B cell (primary cell): ENCODE measurements around the gene SNED1. TPM values are rescaled to one million over a fixed set of nuclear protein-coding genes. Genes with fewer than 3 reads are reported as not detected.

Source experiments
- ATAC-seq: fragments of 200-7000 bp; cut with Tn5 transposase; one replicate; pipeline ENCODE4 v1.10.0; 2021; ENCODE audit warnings: low read depth, mild to moderate bottlenecking, moderate number of reproducible peaks, moderate library complexity
- CTCF ChIA-PET: fragments of 350-600 bp; sonication (Branson Sonifier 250); formaldehyde crosslinking; loops from one replicate; lab custom pipeline; 2021; ENCODE audit warnings: antibody characterized with exemption, inconsistent platforms; lab: Charles Lee
- POLR2A ChIA-PET: fragments of 350-600 bp; sonication (Branson Sonifier 250); formaldehyde crosslinking; loops from one replicate; lab custom pipeline; 2021; ENCODE audit warnings: antibody characterized with exemption; lab: Charles Lee
- DNase-seq: peaks from one replicate; pipeline ENCODE4 v3.0.0; 2013
- H2AFZ ChIP-seq: 2 replicates; pipeline ENCODE4 v1.6.1; 2012; ENCODE audit warnings: mild to moderate bottlenecking, low read depth, low read length; ENCODE audit not compliant: insufficient read depth, poor library complexity, severe bottlenecking
- H3K27ac ChIP-seq, 2 donors: 1 replicate in 1 of 2; 2 replicates in 1 of 2; pipeline ENCODE4 v1.5.1; 2012 to 2013; ENCODE audit warnings: low read length in 2 of 2, mild to moderate bottlenecking in 2 of 2, moderate library complexity in 1 of 2
- H3K27me3 ChIP-seq, 4 experiments: fragments of 200-600 bp in 1 of 4; sonication (generic) in 1 of 4; replicated peaks in 1 of 4; 1 replicate in 2 of 4; 2 replicates in 2 of 4; pipeline versions ENCODE4 v1.6.1 to v1.7.0; 2013 to 2016; ENCODE audit warnings: low read length in 3 of 4, mild to moderate bottlenecking in 2 of 4, mixed read lengths in 1 of 4, moderate library complexity in 1 of 4; ENCODE audit not compliant: insufficient read depth in 4 of 4, control insufficient read depth in 3 of 4; ENCODE audit errors: control extremely low read depth in 1 of 4
- H3K36me3 ChIP-seq, 2 experiments: replicated peaks in 1 of 2; 1 replicate in 1 of 2; 2 replicates in 1 of 2; pipeline versions ENCODE4 v1.6.1 to v1.7.1; 2013; ENCODE audit warnings: low read length in 1 of 2; ENCODE audit not compliant: insufficient read depth in 2 of 2, control insufficient read depth in 1 of 2; ENCODE audit errors: control extremely low read depth in 1 of 2, extremely low read depth in 1 of 2
- H3K4me1 ChIP-seq, 2 donors: fragments of 200-600 bp in 1 of 2; sonication (generic) in 1 of 2; 1 replicate in 1 of 2; 2 replicates in 1 of 2; pipeline versions ENCODE4 v1.5.1 to v1.6.1; 2013 to 2017; ENCODE audit warnings: low read length in 2 of 2; ENCODE audit not compliant: control insufficient read depth in 2 of 2, insufficient read depth in 2 of 2
- H3K4me2 ChIP-seq: replicated peaks from 2 replicates; pipeline ENCODE3; 2012; ENCODE audit warnings: mild to moderate bottlenecking, low read depth, low read length; ENCODE audit not compliant: poor library complexity, severe bottlenecking
- H3K4me3 ChIP-seq, 5 experiments: fragments of 200-600 bp in 1 of 5; sonication (generic) in 1 of 5; 1 replicate in 3 of 5; 2 replicates in 2 of 5; pipeline versions ENCODE4 v1.5.1 to v1.7.0; 2011 to 2016; ENCODE audit warnings: low read length in 4 of 5, mild to moderate bottlenecking in 4 of 5, low read depth in 2 of 5, control low read depth in 1 of 5, moderate library complexity in 1 of 5; ENCODE audit not compliant: insufficient read depth in 1 of 5; ENCODE audit errors: control extremely low read depth in 1 of 5, extremely low read depth in 1 of 5
- H3K79me2 ChIP-seq: fragments of 200-600 bp; sonication (generic); one replicate; pipeline ENCODE4 v1.6.0; 2016; ENCODE audit warnings: low read length; ENCODE audit not compliant: control insufficient read depth, insufficient read depth
- H3K9ac ChIP-seq: fragments of 200-600 bp; sonication (generic); 2 replicates; pipeline ENCODE4 v1.6.1; 2017; ENCODE audit warnings: mild to moderate bottlenecking, low read length, moderate library complexity
- H3K9me3 ChIP-seq, 3 donors: one replicate each; pipeline versions ENCODE4 v1.6.1 to v1.7.1; 2013; ENCODE audit warnings: low read length in 2 of 3; ENCODE audit not compliant: control insufficient read depth in 2 of 3, insufficient read depth in 1 of 3; ENCODE audit errors: control extremely low read depth in 1 of 3
- H4K20me1 ChIP-seq: 2 replicates; pipeline ENCODE4 v1.6.0; 2012; ENCODE audit warnings: mild to moderate bottlenecking, low read length; ENCODE audit not compliant: insufficient read depth, control insufficient read depth, poor library complexity, severe bottlenecking
- H3K27ac Mint-ChIP-seq: one replicate; pipeline ENCODE4 v1.8.0; 2021; ENCODE audit warnings: mixed read lengths
- H3K27me3 Mint-ChIP-seq: one replicate; pipeline ENCODE4 v1.8.0; 2021; ENCODE audit warnings: mixed read lengths
- H3K4me1 Mint-ChIP-seq: one replicate; pipeline ENCODE4 v1.8.0; 2021; ENCODE audit warnings: mixed read lengths
- H3K4me3 Mint-ChIP-seq: one replicate; pipeline ENCODE4 v1.8.0; 2021; ENCODE audit warnings: mixed read lengths
- H3K9me3 Mint-ChIP-seq: one replicate; pipeline ENCODE4 v1.8.0; 2022; ENCODE audit warnings: mixed read lengths; ENCODE audit not compliant: insufficient read depth
- EZH2 ChIP-seq: IDR thresholded peaks from 2 replicates; pipeline ENCODE4 v1.6.1; 2012; ENCODE audit warnings: borderline replicate concordance, low read depth, mild to moderate bottlenecking, moderate library complexity, low read length; ENCODE audit not compliant: insufficient read depth, poor library complexity, severe bottlenecking
- WGBS: methylation state at CpG from one replicate; pipeline ENCODE4 v1.1.5; 2013; ENCODE audit warnings: missing lambda C conversion rate; ENCODE audit not compliant: insufficient coverage; 5-methylcytosine and 5-hydroxymethylcytosine counted together
- intact Hi-C: fragments of 100-400 bp; cut with micrococcal nuclease; formaldehyde crosslinking; loops from one replicate; pipeline ENCODE4 v1.10.0; 2022
- polyA plus RNA-seq: library from polyadenylated mRNA; depleted of rRNA; stranded (reverse); fragments of >200 nt; gene quantifications from 2 replicates; pipeline ENCODE4 v1.2.3, GENCODE V29; 2012
- total RNA-seq, 2 donors: library from RNA; stranded (reverse); fragments of 120-200 nt in 1 of 2; gene quantifications; 1 replicate in 1 of 2; 2 replicates in 1 of 2; pipeline versions ENCODE4 v1.2.3 to v1.2.4, GENCODE V29; 2013 to 2022
- TF ChIP-seq, protein P1 (sequence below): fragments of 200-600 bp; IDR thresholded peaks from one replicate; pipeline ENCODE4 v1.8.0; 2022; ENCODE audit warnings: antibody characterized with exemption, mild to moderate bottlenecking

Gene SNED1
- total and polyA plus RNA-seq, 2 donors (not counting 1 experiment from before 2014, with no cell fraction given), result 25.5 to 336 TPM

DNA sequence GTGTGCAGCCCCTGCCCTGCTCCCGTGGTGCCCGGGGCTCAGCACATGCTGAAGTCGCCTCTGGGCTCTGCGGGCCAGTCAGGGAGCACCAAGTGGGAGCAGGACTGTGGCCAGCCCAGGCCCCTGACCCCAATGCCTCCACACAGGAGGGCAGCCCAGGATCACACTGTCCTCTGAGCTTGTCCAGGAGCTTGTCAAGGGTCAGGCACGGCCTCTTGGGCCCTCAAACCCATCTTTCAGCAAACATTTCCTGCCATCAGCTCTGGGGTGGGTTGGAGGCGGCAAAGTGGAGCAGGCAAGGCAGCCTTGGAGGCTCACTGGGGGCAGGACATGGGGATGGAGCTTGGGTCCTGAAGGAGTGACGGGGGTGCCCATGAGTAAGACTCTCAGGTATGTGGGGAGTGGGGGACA, 10.3 kb downstream of the SNED1 start:
- peaks cover 11% of the 10 kb centered on the region for H3K9me3 Mint-ChIP-seq
- intact Hi-C loops, result no loop called here
- no peak overlapping the region for H3K27ac Mint-ChIP-seq
- TF ChIP-seq, protein P1, sequence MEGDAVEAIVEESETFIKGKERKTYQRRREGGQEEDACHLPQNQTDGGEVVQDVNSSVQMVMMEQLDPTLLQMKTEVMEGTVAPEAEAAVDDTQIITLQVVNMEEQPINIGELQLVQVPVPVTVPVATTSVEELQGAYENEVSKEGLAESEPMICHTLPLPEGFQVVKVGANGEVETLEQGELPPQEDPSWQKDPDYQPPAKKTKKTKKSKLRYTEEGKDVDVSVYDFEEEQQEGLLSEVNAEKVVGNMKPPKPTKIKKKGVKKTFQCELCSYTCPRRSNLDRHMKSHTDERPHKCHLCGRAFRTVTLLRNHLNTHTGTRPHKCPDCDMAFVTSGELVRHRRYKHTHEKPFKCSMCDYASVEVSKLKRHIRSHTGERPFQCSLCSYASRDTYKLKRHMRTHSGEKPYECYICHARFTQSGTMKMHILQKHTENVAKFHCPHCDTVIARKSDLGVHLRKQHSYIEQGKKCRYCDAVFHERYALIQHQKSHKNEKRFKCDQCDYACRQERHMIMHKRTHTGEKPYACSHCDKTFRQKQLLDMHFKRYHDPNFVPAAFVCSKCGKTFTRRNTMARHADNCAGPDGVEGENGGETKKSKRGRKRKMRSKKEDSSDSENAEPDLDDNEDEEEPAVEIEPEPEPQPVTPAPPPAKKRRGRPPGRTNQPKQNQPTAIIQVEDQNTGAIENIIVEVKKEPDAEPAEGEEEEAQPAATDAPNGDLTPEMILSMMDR, result no peak
- TF ChIP-seq EZH2, result no peak
- H3K27me3 Mint-ChIP-seq, result peaks cover 11% of the 10 kb centered on the region
- ATAC-seq (no peak), DNase-seq (no peak)
- H3K4me3 Mint-ChIP-seq, result peak overlapping the region; percentile 37
- no peak overlapping the region for H3K4me2 ChIP-seq
- H3K9ac ChIP-seq, result no peak overlapping the region
- H3K4me1 ChIP-seq, result peaks cover 10 to 11% of the 10 kb centered on the region in 2 donors
- CTCF ChIA-PET, result no interaction called here
- H2AFZ ChIP-seq, result no peak overlapping the region
- H3K9me3 ChIP-seq, result peaks cover 1 to 26% (median 13%) of the 10 kb centered on the region in 3 donors
- 97% methylated on average over 7 of the region's 7 CpGs for WGBS
- H4K20me1 ChIP-seq, result no peaks in the 10 kb centered on the region
- no peak overlapping the region for H3K4me3 ChIP-seq
- H3K27me3 ChIP-seq, result peaks cover 0 to 22% (median 4%) of the 10 kb centered on the region in 4 experiments
- H3K79me2 ChIP-seq, result no peaks in the 10 kb centered on the region
- H3K36me3 ChIP-seq, result no peaks in the 10 kb centered on the region
- peaks cover 11% of the 10 kb centered on the region for H3K4me1 Mint-ChIP-seq
- no peak overlapping the region for H3K27ac ChIP-seq
- POLR2A ChIA-PET, result no interaction called here

DNA sequence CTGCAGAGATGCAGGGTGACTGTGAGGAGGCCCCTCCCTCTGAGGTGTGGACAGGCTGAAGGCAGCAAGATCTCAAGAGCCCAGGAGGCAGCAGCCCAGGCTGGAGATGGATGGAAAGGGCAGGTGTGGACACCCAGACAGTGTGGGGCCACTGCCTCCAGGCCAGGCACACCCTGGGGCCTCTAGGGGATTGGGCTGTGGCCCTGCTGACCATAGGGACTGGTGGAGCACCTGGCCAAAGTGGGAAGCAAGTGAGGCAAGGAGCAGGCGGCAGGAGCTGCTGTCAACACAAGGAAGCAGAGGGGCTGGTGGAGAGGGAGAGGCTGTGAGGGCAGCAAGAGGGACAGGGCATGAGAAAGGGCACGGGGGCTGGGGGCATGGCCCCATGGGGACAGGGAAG, 10.8 kb downstream of the SNED1 start:
- no peaks in the 10 kb centered on the region for H3K36me3 ChIP-seq
- WGBS, result 66% methylated on average over 2 of the region's 2 CpGs
- no peak for DNase-seq

More for the DNA sequence above, 10.8 kb downstream of the SNED1 start:
- intact Hi-C loops, result no loop called here
- no peak overlapping the region for H3K4me3 ChIP-seq
- H3K4me2 ChIP-seq, result no peak overlapping the region
- ChIA-PET POLR2A (no interaction called here), CTCF (interaction anchor here (0.8 to 1.3 kb wide), 2 partner anchors 8 to 69 kb away, joined by 3 read pairs; no protein-coding TSS in a partner anchor)
- H4K20me1 ChIP-seq, result no peaks in the 10 kb centered on the region
- no peak for ATAC-seq
- Mint-ChIP-seq H3K4me3 (peak overlapping the region; percentile 37), H3K27ac (no peak overlapping the region), H3K9me3 (peaks cover 9% of the 10 kb centered on the region), H3K4me1 (peaks cover 11% of the 10 kb centered on the region), H3K27me3 (peaks cover 11% of the 10 kb centered on the region)
- no peaks in the 10 kb centered on the region for H3K79me2 ChIP-seq
- H3K9me3 ChIP-seq, result peaks cover 0 to 22% (median 8%) of the 10 kb centered on the region in 3 donors
- no peak for TF ChIP-seq EZH2
- TF ChIP-seq, protein P1, result no peak
- peaks cover 10 to 11% of the 10 kb centered on the region in 2 donors for H3K4me1 ChIP-seq
- peaks cover 0 to 22% (median 4%) of the 10 kb centered on the region in 4 experiments for H3K27me3 ChIP-seq
- H3K27ac ChIP-seq, result no peak overlapping the region
- no peak overlapping the region for H3K9ac ChIP-seq
- no peak overlapping the region for H2AFZ ChIP-seq
